GM19328 (cell line): ENCODE data around the gene ZNF217.
"Not testable (repeated sequence)": the region's sequence is repeated elsewhere in the genome, so short reads cannot be mapped to it uniquely, and the experiment has no call there.

Source experiments
- ATAC-seq: cut with Tn5 transposase; IDR thresholded peaks from one replicate; pipeline ENCODE4 v1.9.1; 2021; ENCODE audit warnings: mild to moderate bottlenecking, moderate library complexity; ENCODE audit not compliant: unreplicated experiment

ZNF217 gene

GRCh38 chr20:53622247-53623133, 28.9 kb upstream of the ZNF217 start:
- ATAC-seq, result no peak

- ATAC-seq, result no peak
These were observed 28.0 kb upstream of the ZNF217 start for GRCh38 chr20:53621482-53622246.

- not testable (repeated sequence) for ATAC-seq
These were observed 24.9 kb upstream of the ZNF217 start for GRCh38 chr20:53618490-53619000.

DNA sequence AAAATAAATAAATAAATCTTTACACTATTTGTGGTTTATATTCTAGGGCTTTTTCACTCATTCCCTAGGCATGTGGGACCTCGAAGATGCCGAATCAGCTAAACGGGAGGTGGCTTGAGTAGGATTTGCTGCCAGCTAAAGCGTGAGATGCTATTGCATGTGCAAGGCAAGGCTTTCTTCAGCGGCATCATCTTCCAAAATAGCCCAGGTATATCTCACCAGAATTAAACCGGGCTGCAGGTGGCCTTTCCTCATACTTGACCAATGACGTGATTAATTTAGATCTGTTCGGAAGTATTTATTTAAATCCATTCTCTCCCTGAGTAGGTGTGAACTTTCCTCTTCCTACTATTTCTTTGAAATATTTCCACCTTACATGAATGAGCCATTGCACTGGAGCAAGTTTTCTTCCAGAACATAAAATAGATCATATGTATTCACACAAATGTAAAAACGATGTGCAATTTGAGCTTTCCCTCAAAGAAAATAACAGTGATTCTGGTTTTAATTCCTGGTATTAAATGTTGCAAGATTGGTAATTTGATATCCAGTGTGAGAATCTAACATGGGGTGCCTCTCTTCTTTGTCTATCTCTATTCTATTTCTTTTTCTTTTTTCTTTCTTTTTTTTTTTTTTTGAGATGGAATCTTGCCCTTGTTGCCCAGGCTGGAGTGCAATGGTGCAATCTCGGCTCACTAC, 24.3 kb upstream of the ZNF217 start:
- no peak for ATAC-seq

GRCh38 chr20:53616489-53616888, 22.9 kb upstream of the ZNF217 start:
- not testable (repeated sequence) for ATAC-seq

GRCh38 chr20:53613748-53614147, 20.1 kb upstream of the ZNF217 start:
- no peak for ATAC-seq

GRCh38 chr20:53612289-53612688, 18.6 kb upstream of the ZNF217 start:
- not testable (repeated sequence) for ATAC-seq

DNA sequence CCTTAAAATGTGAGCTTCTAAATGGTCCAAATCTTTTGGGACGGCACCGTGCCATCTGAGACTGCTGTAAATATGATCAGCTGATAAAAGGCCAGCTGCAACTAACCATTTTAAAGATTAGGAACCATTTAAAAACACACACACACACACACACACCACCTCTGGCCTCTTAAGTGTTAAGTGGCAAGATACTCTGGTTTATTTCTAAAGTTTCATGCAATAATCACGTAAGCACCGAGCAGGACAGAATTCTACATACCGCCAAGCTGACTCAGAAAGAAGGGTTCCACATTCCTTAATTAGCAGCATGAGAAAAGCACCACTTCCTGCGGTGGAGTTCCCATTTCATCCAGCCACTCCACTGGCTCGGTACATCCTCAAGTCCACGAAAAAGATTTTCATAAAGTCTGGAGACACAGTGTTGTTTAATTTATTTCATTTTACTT, 17.8 kb upstream of the ZNF217 start:
- no peak for ATAC-seq

DNA sequence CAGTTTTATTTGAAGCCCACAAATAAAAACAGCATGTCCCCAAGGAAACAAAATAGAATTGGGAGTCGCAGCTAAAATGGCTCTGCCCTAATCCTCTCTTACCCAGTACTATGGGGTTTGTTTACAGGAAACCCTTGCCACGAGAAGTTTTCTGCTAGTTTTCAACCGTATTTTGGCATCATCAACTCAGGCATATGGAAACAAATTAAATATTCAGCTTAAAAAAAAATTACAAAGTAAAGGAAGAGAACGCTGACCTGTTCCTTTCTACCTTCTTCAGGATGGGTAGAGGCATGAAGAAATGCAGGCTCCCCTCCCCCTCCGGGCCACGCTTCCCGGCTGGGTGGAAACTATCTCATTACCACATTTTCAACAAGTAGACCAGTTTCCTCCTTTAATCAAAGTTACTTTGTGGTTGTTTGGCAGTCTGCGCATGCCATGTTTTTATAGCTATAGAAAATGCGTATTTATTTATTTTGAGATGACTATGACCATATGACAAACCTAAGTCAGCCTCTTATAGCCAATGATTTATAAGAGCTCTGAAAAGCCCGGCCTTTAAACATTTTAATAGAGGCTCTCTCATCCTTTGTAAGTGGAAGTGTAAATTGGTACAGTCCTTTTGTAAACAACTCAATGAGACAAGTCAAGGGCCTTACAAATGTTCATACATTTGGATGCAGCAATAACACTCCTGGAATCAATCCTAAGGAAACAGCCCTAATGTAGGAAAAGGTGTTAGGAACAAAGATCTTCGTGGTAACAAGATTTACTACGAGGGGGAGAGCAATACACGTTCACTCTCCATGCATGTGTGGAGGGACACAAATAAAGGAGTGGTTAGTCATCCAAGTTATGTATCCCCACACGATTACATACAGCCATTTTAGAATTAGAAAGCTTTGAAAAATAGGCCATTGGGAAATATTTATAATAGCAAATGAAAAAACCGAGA, 16.1 kb upstream of the ZNF217 start:
- ATAC-seq, result no peak

- ATAC-seq, result no peak
These were observed 15.1 kb upstream of the ZNF217 start for GRCh38 chr20:53608456-53609452.

- ATAC-seq, result no peak
These were observed 14.4 kb upstream of the ZNF217 start for GRCh38 chr20:53608071-53608455.

DNA sequence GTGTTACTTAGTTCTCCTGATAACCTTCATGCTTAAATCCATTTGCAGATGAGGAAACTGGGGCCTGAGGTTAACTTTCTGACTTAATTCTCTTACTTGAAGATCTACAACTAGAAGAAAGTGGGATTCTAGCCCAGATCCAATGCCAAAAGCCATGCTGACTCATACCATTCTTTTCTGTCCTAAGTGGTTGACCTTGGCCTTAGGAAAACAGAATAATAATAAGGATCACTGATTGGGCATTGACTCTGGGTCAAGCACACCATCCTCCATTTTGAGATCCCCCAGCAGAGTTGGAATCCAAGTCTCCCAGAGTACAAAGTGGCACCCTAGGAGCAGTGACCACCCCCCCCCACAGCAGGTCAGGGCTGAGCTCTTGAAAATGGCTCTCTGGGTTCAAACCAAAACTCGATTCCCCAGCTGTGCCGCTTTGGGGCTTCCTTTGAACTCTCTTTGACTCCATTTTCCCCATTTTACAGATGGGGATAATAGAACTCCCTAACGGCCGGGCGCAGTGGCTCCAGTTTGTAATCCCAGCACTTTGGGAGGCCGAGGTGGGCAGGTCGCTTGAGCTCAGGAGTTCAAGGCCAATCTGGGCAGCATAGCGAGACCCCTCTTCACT, 12.8 kb upstream of the ZNF217 start:
- no peak for ATAC-seq

GRCh38 chr20:53605401-53605800, 11.8 kb upstream of the ZNF217 start:
- ATAC-seq, result not testable (repeated sequence)

DNA sequence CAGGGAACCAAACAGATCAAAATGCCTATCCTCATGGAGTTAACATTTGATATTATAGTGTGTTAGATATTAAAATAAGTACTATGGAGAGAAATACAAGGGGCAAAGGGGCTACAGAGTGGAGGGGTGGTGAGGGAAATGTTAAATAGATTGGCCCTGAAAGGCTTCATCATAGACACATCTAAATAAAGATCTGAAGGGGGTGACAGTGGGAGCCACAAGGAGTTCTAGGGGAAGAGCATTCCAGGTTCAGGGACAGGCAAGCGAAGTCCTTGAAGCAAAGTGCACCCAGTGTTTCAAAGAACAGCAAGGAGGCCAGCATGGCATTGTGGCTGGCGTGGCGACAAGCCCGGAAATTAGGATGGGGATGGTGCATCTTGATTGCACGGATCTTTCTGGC, 11.2 kb upstream of the ZNF217 start:
- not testable (repeated sequence) for ATAC-seq

- no peak for ATAC-seq
These were observed 9.0 kb upstream of the ZNF217 start for GRCh38 chr20:53602661-53603060.

DNA sequence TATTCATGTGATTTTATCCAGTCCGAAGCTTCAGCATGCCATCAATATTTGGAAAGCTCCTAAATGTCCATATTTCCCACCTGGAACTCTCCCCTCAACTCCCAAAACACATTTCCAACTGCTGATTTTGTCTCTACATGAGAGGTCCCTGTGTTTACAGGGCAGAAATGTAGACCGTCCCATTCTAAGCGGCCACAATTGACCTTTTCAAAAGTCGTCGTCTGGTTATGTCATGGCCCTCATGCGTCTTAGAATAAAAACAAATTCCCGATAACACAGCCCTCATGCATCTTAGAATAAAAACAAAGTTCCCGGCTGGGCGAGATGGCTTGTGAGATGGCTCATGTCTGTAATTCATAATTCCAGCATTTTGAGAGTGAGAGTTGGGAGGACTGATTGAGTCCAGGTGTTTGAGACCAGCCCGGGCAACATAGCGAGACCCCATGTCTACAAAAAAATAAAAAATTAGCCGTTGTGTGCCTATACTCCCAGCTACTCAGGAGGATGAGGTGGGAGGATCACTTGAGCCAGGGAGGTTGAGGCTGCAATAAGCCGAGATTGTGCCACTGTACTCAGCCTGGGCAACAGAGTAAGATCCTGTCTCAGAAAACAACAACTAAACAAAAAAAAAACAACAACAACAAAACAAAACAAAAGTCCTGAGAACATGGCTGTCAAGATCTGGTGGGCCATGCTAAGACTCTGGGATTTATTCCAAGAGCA, 6.4 kb upstream of the ZNF217 start:
- no peak for ATAC-seq

GRCh38 chr20:53599378-53599777, 5.7 kb upstream of the ZNF217 start:
- ATAC-seq, result no peak

GRCh38 chr20:53599044-53599362, 5.4 kb upstream of the ZNF217 start:
- no peak for ATAC-seq
